ENCODE measurements around the gene LARGE1. TPM values are rescaled to one million over a fixed set of nuclear protein-coding genes. Genes with fewer than 3 reads are reported as not detected.

The LARGE1 gene
- total and polyA plus RNA-seq, 2 of the 4 experiments (the other 2 are of a cell fraction) = 6.2 to 12.4 TPM

- in situ Hi-C loops (cut with MboI; ENCODE audit: low sequenced_read_pairs) (no loop called here), dilution Hi-C loops (cut with HindIII; ENCODE audit: low sequenced_read_pairs, unreplicated experiment) (no loop called here), intact Hi-C loops (cut with micrococcal nuclease) (no loop called here)
- WGBS, 2 experiments (ENCODE audit: extremely low coverage in 2 of 2, insufficient read length in 1 of 2) = no CpG with 5 or more reads among the region's 4 CpGs
- no peak overlapping the region for H3K4me2 ChIP-seq (ENCODE audit: low read depth, low read length)
- no peak overlapping the region for H2BK120ac ChIP-seq (ENCODE audit: low read depth, low read length)
- H3K9me3 ChIP-seq (ENCODE audit: control insufficient read depth, insufficient read depth, low read length) = no peaks in the 10 kb centered on the region
- H3K9ac ChIP-seq (ENCODE audit: low read depth, low read length) = no peak overlapping the region
- H3K79me1 ChIP-seq (ENCODE audit: low read depth in 1 of 2, low read length in 2 of 2) = peaks cover 8 to 25% of the 10 kb centered on the region in 2 experiments
- DNase-seq = no peak
- peaks cover 11% of the 10 kb centered on the region; the same call in 1 of the 2 replicates for H3K9me1 ChIP-seq (ENCODE audit: insufficient read depth, low read length)
- ChIA-PET CTCF (no interaction called here), POLR2A (ENCODE audit: unreplicated experiment) (no interaction called here)
- H3K4ac ChIP-seq (ENCODE audit: low read depth, low read length) = no peak overlapping the region
- H3K27ac ChIP-seq (ENCODE audit: insufficient read depth, low read length) = no peak overlapping the region
- no peak overlapping the region for H3K56ac ChIP-seq (ENCODE audit: extremely low read depth, insufficient read depth, low read length)
- no peak overlapping the region for H4K8ac ChIP-seq (ENCODE audit: low read depth in 2 of 2, low read length in 2 of 2)
- no peak overlapping the region for H3K4me3 ChIP-seq (ENCODE audit: insufficient read depth, low read depth, low read length)
- H2BK15ac ChIP-seq (ENCODE audit: low read depth, low read length) = no peak overlapping the region
- no peak overlapping the region for H2AFZ ChIP-seq (replicated peaks; ENCODE audit: low read length, poor library complexity)
- no peaks in the 10 kb centered on the region; the same call in 1 of the 2 replicates for H4K20me1 ChIP-seq (ENCODE audit: insufficient read depth, low read length)
- BruUV-seq (replicated peaks) = no TSS peak
- H4K5ac ChIP-seq (ENCODE audit: low read depth, low read length) = no peak overlapping the region
- H2AK5ac ChIP-seq (ENCODE audit: low read depth, low read length) = no peak overlapping the region
- no peaks in the 10 kb centered on the region for H3K27me3 ChIP-seq (ENCODE audit: control insufficient read depth, insufficient read depth, low read length)
- H3K18ac ChIP-seq (ENCODE audit: low read depth, low read length) = no peak overlapping the region
- no peak overlapping the region for H3K14ac ChIP-seq (replicated peaks; ENCODE audit: low read depth, low read length)
- TF ChIP-seq CHD1 (IDR thresholded peaks at IDR 0.05; ENCODE audit: low read depth, low read length) (no peak), RCOR1 (IDR thresholded peaks at IDR 0.05; ENCODE audit: insufficient replicate concordance, low read length) (no peak), CTCF (conservative IDR thresholded peaks at IDR 0.05; ENCODE audit: low read depth, low read length) (no peak), MAZ (IDR thresholded peaks at IDR 0.05; ENCODE audit: borderline replicate concordance, low read depth, low read length) (no peak), FOS (IDR thresholded peaks at IDR 0.05; ENCODE audit: low read depth, low read length) (no peak), BHLHE40 (IDR thresholded peaks at IDR 0.05; ENCODE audit: low read depth, low read length) (no peak), NFE2L2 (IDR thresholded peaks at IDR 0.05; ENCODE audit: low read depth, low read length) (no peak), MAFK (IDR thresholded peaks at IDR 0.05; ENCODE audit: low read depth, low read length) (no peak), POLR2A (IDR thresholded peaks at IDR 0.05; ENCODE audit: low read depth, low read length) (no peak), RAD21 (IDR thresholded peaks at IDR 0.05; ENCODE audit: low read length) (no peak), ELK1 (IDR thresholded peaks at IDR 0.05; ENCODE audit: borderline replicate concordance, low read depth, low read length) (no peak)
- ATAC-seq (ENCODE audit: low read depth) = no peak
- no peak overlapping the region for H2BK20ac ChIP-seq (ENCODE audit: low read depth, low read length)
- H3K23ac ChIP-seq (ENCODE audit: low read depth, low read length) = no peak overlapping the region
- no peaks in the 10 kb centered on the region for H3K4me1 ChIP-seq (ENCODE audit: control insufficient read depth, insufficient read depth, low read length)
- H4K91ac ChIP-seq (ENCODE audit: insufficient read depth, low read depth, low read length) = no peak overlapping the region
- H2AK9ac ChIP-seq (replicated peaks; ENCODE audit: low read depth, low read length, poor library complexity) = no peak overlapping the region
- no peak overlapping the region for H2BK5ac ChIP-seq (ENCODE audit: low read depth, low read length, poor library complexity, severe bottlenecking)
- no peaks in the 10 kb centered on the region for H3K36me3 ChIP-seq (ENCODE audit: control insufficient read depth, insufficient read depth, low read length)
These were observed 40.5 kb downstream of the LARGE1 start for GRCh38 chr22:33879796-33880195.

All from IMR-90 (cell line).